ENCODE measurements around the gene CALD1. TPM values are rescaled to one million over a fixed set of nuclear protein-coding genes. Genes with fewer than 3 reads are reported as not detected.

The CALD1 gene
- total RNA-seq, 1 experiment from 2014 or later: 147 TPM

DNA sequence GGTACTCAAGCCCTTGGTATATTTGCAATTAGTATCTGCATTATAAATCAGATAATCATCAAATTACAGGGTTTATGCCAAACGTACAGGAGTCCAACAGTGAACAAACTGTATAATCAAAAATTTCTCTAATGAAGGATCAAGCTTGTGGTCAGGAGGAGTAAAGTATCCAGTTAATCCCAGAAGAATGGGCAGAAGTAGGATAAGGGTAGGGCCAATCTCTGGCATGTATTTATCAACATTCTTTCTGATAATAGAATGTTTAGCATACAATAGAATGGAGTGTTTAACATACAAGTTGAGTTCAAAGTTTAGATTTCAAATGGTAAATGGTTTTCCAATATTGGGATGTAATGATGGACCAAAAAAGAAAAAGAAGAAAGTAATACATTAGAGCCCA, 103.0 kb downstream of the CALD1 start:
- H3K27ac Mint-ChIP-seq: no peak overlapping the region
- H3K4me1 Mint-ChIP-seq: peaks cover 2% of the 10 kb centered on the region; the same call in 1 of the 2 replicates
- no peak overlapping the region for H3K4me3 Mint-ChIP-seq
- TF ChIP-seq NR1H2 (CRISPR knock-in tag; IDR thresholded peaks at IDR 0.05) (no peak), ELF4 (CRISPR knock-in tag; IDR thresholded peaks at IDR 0.05; ENCODE audit: low read depth) (no peak), IRF2 (CRISPR knock-in tag; IDR thresholded peaks at IDR 0.05; ENCODE audit: borderline replicate concordance, low read depth) (no peak), SMAD3 (CRISPR knock-in tag; IDR thresholded peaks at IDR 0.05; ENCODE audit: borderline replicate concordance) (no peak), KAT7 (CRISPR knock-in tag; IDR thresholded peaks at IDR 0.05; ENCODE audit: borderline replicate concordance) (no peak), JUN (CRISPR knock-in tag; IDR thresholded peaks at IDR 0.05) (no peak), CBFB (CRISPR knock-in tag; IDR thresholded peaks at IDR 0.05; ENCODE audit: low read depth) (no peak), RORB (CRISPR knock-in tag; IDR thresholded peaks at IDR 0.05) (no peak), ATF1 (CRISPR knock-in tag; IDR thresholded peaks at IDR 0.05) (no peak), SMAD4 (CRISPR knock-in tag; IDR thresholded peaks at IDR 0.05) (no peak), CREB1 (CRISPR knock-in tag; IDR thresholded peaks at IDR 0.05) (no peak)
- TF ChIP-seq, protein P1, sequence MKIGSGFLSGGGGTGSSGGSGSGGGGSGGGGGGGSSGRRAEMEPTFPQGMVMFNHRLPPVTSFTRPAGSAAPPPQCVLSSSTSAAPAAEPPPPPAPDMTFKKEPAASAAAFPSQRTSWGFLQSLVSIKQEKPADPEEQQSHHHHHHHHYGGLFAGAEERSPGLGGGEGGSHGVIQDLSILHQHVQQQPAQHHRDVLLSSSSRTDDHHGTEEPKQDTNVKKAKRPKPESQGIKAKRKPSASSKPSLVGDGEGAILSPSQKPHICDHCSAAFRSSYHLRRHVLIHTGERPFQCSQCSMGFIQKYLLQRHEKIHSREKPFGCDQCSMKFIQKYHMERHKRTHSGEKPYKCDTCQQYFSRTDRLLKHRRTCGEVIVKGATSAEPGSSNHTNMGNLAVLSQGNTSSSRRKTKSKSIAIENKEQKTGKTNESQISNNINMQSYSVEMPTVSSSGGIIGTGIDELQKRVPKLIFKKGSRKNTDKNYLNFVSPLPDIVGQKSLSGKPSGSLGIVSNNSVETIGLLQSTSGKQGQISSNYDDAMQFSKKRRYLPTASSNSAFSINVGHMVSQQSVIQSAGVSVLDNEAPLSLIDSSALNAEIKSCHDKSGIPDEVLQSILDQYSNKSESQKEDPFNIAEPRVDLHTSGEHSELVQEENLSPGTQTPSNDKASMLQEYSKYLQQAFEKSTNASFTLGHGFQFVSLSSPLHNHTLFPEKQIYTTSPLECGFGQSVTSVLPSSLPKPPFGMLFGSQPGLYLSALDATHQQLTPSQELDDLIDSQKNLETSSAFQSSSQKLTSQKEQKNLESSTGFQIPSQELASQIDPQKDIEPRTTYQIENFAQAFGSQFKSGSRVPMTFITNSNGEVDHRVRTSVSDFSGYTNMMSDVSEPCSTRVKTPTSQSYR (CRISPR knock-in tag; IDR thresholded peaks at IDR 0.05): no peak
- TF ChIP-seq, protein P2, sequence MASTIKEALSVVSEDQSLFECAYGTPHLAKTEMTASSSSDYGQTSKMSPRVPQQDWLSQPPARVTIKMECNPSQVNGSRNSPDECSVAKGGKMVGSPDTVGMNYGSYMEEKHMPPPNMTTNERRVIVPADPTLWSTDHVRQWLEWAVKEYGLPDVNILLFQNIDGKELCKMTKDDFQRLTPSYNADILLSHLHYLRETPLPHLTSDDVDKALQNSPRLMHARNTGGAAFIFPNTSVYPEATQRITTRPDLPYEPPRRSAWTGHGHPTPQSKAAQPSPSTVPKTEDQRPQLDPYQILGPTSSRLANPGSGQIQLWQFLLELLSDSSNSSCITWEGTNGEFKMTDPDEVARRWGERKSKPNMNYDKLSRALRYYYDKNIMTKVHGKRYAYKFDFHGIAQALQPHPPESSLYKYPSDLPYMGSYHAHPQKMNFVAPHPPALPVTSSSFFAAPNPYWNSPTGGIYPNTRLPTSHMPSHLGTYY (CRISPR knock-in tag; IDR thresholded peaks at IDR 0.05): no peak
- TF ChIP-seq, protein P3, sequence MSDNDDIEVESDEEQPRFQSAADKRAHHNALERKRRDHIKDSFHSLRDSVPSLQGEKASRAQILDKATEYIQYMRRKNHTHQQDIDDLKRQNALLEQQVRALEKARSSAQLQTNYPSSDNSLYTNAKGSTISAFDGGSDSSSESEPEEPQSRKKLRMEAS (CRISPR knock-in tag; IDR thresholded peaks at IDR 0.05): no peak
- TF ChIP-seq, protein P4, sequence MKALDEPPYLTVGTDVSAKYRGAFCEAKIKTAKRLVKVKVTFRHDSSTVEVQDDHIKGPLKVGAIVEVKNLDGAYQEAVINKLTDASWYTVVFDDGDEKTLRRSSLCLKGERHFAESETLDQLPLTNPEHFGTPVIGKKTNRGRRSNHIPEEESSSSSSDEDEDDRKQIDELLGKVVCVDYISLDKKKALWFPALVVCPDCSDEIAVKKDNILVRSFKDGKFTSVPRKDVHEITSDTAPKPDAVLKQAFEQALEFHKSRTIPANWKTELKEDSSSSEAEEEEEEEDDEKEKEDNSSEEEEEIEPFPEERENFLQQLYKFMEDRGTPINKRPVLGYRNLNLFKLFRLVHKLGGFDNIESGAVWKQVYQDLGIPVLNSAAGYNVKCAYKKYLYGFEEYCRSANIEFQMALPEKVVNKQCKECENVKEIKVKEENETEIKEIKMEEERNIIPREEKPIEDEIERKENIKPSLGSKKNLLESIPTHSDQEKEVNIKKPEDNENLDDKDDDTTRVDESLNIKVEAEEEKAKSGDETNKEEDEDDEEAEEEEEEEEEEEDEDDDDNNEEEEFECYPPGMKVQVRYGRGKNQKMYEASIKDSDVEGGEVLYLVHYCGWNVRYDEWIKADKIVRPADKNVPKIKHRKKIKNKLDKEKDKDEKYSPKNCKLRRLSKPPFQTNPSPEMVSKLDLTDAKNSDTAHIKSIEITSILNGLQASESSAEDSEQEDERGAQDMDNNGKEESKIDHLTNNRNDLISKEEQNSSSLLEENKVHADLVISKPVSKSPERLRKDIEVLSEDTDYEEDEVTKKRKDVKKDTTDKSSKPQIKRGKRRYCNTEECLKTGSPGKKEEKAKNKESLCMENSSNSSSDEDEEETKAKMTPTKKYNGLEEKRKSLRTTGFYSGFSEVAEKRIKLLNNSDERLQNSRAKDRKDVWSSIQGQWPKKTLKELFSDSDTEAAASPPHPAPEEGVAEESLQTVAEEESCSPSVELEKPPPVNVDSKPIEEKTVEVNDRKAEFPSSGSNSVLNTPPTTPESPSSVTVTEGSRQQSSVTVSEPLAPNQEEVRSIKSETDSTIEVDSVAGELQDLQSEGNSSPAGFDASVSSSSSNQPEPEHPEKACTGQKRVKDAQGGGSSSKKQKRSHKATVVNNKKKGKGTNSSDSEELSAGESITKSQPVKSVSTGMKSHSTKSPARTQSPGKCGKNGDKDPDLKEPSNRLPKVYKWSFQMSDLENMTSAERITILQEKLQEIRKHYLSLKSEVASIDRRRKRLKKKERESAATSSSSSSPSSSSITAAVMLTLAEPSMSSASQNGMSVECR (CRISPR knock-in tag; IDR thresholded peaks at IDR 0.05; ENCODE audit: borderline replicate concordance): no peak
- TF ChIP-seq, protein P5, sequence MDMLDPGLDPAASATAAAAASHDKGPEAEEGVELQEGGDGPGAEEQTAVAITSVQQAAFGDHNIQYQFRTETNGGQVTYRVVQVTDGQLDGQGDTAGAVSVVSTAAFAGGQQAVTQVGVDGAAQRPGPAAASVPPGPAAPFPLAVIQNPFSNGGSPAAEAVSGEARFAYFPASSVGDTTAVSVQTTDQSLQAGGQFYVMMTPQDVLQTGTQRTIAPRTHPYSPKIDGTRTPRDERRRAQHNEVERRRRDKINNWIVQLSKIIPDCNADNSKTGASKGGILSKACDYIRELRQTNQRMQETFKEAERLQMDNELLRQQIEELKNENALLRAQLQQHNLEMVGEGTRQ (CRISPR knock-in tag; IDR thresholded peaks at IDR 0.05): no peak
- TF ChIP-seq, protein P6, sequence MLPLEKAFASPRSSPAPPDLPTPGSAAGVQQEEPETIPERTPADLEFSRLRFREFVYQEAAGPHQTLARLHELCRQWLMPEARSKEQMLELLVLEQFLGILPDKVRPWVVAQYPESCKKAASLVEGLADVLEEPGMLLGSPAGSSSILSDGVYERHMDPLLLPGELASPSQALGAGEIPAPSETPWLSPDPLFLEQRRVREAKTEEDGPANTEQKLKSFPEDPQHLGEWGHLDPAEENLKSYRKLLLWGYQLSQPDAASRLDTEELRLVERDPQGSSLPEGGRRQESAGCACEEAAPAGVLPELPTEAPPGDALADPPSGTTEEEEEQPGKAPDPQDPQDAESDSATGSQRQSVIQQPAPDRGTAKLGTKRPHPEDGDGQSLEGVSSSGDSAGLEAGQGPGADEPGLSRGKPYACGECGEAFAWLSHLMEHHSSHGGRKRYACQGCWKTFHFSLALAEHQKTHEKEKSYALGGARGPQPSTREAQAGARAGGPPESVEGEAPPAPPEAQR (CRISPR knock-in tag; IDR thresholded peaks at IDR 0.05): no peak
- TF ChIP-seq, protein P7, sequence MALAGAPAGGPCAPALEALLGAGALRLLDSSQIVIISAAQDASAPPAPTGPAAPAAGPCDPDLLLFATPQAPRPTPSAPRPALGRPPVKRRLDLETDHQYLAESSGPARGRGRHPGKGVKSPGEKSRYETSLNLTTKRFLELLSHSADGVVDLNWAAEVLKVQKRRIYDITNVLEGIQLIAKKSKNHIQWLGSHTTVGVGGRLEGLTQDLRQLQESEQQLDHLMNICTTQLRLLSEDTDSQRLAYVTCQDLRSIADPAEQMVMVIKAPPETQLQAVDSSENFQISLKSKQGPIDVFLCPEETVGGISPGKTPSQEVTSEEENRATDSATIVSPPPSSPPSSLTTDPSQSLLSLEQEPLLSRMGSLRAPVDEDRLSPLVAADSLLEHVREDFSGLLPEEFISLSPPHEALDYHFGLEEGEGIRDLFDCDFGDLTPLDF (CRISPR knock-in tag; IDR thresholded peaks at IDR 0.05): no peak
- TF ChIP-seq, protein P8, sequence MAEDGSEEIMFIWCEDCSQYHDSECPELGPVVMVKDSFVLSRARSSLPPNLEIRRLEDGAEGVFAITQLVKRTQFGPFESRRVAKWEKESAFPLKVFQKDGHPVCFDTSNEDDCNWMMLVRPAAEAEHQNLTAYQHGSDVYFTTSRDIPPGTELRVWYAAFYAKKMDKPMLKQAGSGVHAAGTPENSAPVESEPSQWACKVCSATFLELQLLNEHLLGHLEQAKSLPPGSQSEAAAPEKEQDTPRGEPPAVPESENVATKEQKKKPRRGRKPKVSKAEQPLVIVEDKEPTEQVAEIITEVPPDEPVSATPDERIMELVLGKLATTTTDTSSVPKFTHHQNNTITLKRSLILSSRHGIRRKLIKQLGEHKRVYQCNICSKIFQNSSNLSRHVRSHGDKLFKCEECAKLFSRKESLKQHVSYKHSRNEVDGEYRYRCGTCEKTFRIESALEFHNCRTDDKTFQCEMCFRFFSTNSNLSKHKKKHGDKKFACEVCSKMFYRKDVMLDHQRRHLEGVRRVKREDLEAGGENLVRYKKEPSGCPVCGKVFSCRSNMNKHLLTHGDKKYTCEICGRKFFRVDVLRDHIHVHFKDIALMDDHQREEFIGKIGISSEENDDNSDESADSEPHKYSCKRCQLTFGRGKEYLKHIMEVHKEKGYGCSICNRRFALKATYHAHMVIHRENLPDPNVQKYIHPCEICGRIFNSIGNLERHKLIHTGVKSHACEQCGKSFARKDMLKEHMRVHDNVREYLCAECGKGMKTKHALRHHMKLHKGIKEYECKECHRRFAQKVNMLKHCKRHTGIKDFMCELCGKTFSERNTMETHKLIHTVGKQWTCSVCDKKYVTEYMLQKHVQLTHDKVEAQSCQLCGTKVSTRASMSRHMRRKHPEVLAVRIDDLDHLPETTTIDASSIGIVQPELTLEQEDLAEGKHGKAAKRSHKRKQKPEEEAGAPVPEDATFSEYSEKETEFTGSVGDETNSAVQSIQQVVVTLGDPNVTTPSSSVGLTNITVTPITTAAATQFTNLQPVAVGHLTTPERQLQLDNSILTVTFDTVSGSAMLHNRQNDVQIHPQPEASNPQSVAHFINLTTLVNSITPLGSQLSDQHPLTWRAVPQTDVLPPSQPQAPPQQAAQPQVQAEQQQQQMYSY (CRISPR knock-in tag; IDR thresholded peaks at IDR 0.05): no peak
- no peaks in the 10 kb centered on the region for H3K27me3 Mint-ChIP-seq (ENCODE audit: low read depth)
- CTCF ChIA-PET: no interaction called here
- no peak for DNase-seq (ENCODE audit: low spot score)
- H3K36me3 Mint-ChIP-seq: no peaks in the 10 kb centered on the region
- no peaks in the 10 kb centered on the region for H3K9me3 Mint-ChIP-seq
- POLR2A ChIA-PET: no interaction called here
- no peak for ATAC-seq

All from WTC11 (cell line).